GM23338 (cell line): ENCODE data around the gene EDN1. TPM values are rescaled to one million over a fixed set of nuclear protein-coding genes. Genes with fewer than 3 reads are reported as not detected.

Source experiments
- ATAC-seq: fragments of 200-7000 bp; cut with Tn5 transposase; 3 replicates; pipeline ENCODE4 v1.9.1; 2020
- DNase-seq: peaks from one replicate; pipeline ENCODE4 v3.0.0-alpha.2; 2015; ENCODE audit warnings: low spot score
- H2AFZ ChIP-seq: fragments of 200-600 bp; sonication (generic); 2 replicates; pipeline ENCODE4 v1.8.0; 2016; ENCODE audit warnings: antibody characterized with exemption, mild to moderate bottlenecking, moderate library complexity
- H3F3A ChIP-seq: fragments of 200-600 bp; sonication (generic); replicated peaks from 2 replicates; pipeline ENCODE4 v1.8.0; 2017; ENCODE audit warnings: antibody characterized with exemption, mixed run types, low read depth
- H3K27ac ChIP-seq: fragments of 200-600 bp; sonication (generic); 2 replicates; pipeline ENCODE4 v1.6.1; 2016; ENCODE audit warnings: low read depth
- H3K27me3 ChIP-seq: fragments of 200-600 bp; sonication (generic); 2 replicates; pipeline ENCODE4 v1.8.0; 2016; ENCODE audit warnings: mild to moderate bottlenecking, mixed run types, moderate library complexity; ENCODE audit not compliant: insufficient read depth
- H3K36me3 ChIP-seq: fragments of 200-600 bp; sonication (generic); 2 replicates; pipeline ENCODE4 v1.8.0; 2016; ENCODE audit warnings: mild to moderate bottlenecking; ENCODE audit not compliant: insufficient read depth
- H3K4me1 ChIP-seq: fragments of 200-600 bp; sonication (generic); 2 replicates; pipeline ENCODE4 v1.8.0; 2016; ENCODE audit warnings: mild to moderate bottlenecking, moderate library complexity; ENCODE audit not compliant: insufficient read depth
- H3K4me2 ChIP-seq: fragments of 200-600 bp; sonication (generic); 2 replicates; pipeline ENCODE4 v1.7.1; 2017; ENCODE audit warnings: mixed run types
- H3K4me3 ChIP-seq: fragments of 200-600 bp; sonication (generic); 2 replicates; pipeline ENCODE4 v1.6.1; 2016; ENCODE audit warnings: mixed run types
- H3K79me2 ChIP-seq: fragments of 200-600 bp; sonication (generic); replicated peaks from 2 replicates; pipeline ENCODE4 v1.8.0; 2017; ENCODE audit warnings: mild to moderate bottlenecking; ENCODE audit not compliant: insufficient read depth
- H3K9me2 ChIP-seq: fragments of 200-600 bp; sonication (generic); 2 replicates; pipeline ENCODE4 v1.8.0; 2017; ENCODE audit not compliant: insufficient read depth
- H4K20me1 ChIP-seq: fragments of 200-600 bp; sonication (generic); replicated peaks from 2 replicates; pipeline ENCODE4 v1.8.0; 2017; ENCODE audit warnings: mild to moderate bottlenecking; ENCODE audit not compliant: insufficient read depth
- H3K27ac Mint-ChIP-seq: 2 replicates; pipeline ENCODE4 v1.8.0; 2020; ENCODE audit warnings: inconsistent platforms, mild to moderate bottlenecking, moderate library complexity, mixed read lengths
- H3K27me3 Mint-ChIP-seq: 3 replicates; pipeline ENCODE4 v1.8.0; 2022; ENCODE audit warnings: low read depth, mild to moderate bottlenecking, moderate library complexity, mixed read lengths, inconsistent platforms; ENCODE audit not compliant: insufficient read depth, poor library complexity
- H3K36me3 Mint-ChIP-seq: 3 replicates; pipeline ENCODE4 v1.8.0; 2021; ENCODE audit warnings: low read depth, mild to moderate bottlenecking, inconsistent platforms, moderate library complexity, mixed read lengths
- H3K4me1 Mint-ChIP-seq: 3 replicates; pipeline ENCODE4 v1.8.0; 2020; ENCODE audit warnings: mild to moderate bottlenecking, inconsistent platforms, mixed read lengths
- H3K4me3 Mint-ChIP-seq: 3 replicates; pipeline ENCODE4 v1.8.0; 2021; ENCODE audit warnings: moderate library complexity, mild to moderate bottlenecking, inconsistent platforms, mixed read lengths
- H3K9me3 Mint-ChIP-seq: 3 replicates; pipeline ENCODE4 v1.8.0; 2020; ENCODE audit warnings: moderate library complexity, mild to moderate bottlenecking, inconsistent platforms, mixed read lengths
- CREB1 ChIP-seq: fragments of 250-450 bp; sonication (Bioruptor Pico); IDR thresholded peaks from 2 replicates; pipeline ENCODE4 v1.5.0; 2020; ENCODE audit warnings: low read depth, mild to moderate bottlenecking, moderate library complexity
- CTCF ChIP-seq, 2 experiments: fragments of 200-600 bp in 1 of 2; sonication (generic) in 1 of 2; conservative IDR thresholded peaks; 2 replicates each; pipeline versions ENCODE4 v1.5.1 to v1.6.1; 2016 to 2017; ENCODE audit warnings: antibody characterized with exemption in 2 of 2, low read depth in 2 of 2, mild to moderate bottlenecking in 2 of 2, moderate library complexity in 1 of 2
- ETS1 ChIP-seq: IDR thresholded peaks from 2 replicates; pipeline ENCODE4 v1.6.1; 2016; ENCODE audit warnings: antibody characterized with exemption
- EZH2 ChIP-seq: fragments of 200-600 bp; sonication (generic); IDR thresholded peaks from one replicate; pipeline ENCODE4 v1.8.0; 2017; ENCODE audit warnings: antibody characterized with exemption, mild to moderate bottlenecking, low read depth; ENCODE audit not compliant: unreplicated experiment
- EZH2phosphoT487 ChIP-seq: fragments of 200-600 bp; sonication (generic); IDR thresholded peaks from one replicate; pipeline ENCODE4 v1.8.1; 2018; ENCODE audit warnings: antibody characterized with exemption; ENCODE audit not compliant: unreplicated experiment
- NANOG ChIP-seq: IDR thresholded peaks from 2 replicates; pipeline ENCODE4 v1.6.1; 2016; ENCODE audit warnings: antibody characterized with exemption, borderline replicate concordance
- STAT1 ChIP-seq: IDR thresholded peaks from one replicate; pipeline ENCODE4 v1.6.1; 2016; ENCODE audit warnings: antibody characterized with exemption; ENCODE audit not compliant: unreplicated experiment
- ZNF114 ChIP-seq: fragments of 250-450 bp; sonication (Bioruptor Pico); IDR thresholded peaks from 2 replicates; pipeline ENCODE4 v1.5.0; 2020; ENCODE audit warnings: mild to moderate bottlenecking, moderate library complexity
- ZNF331 ChIP-seq: fragments of 250-450 bp; sonication (Bioruptor Pico); IDR thresholded peaks from 2 replicates; pipeline ENCODE4 v1.5.0; 2020; ENCODE audit warnings: low read depth, mild to moderate bottlenecking, moderate library complexity
- polyA plus RNA-seq: library from polyadenylated mRNA; unstranded; fragments of >200 nt; fragmentation: Nextera tagmentation; extraction: Ambion mirVana; gene quantifications from 2 replicates; pipeline ENCODE4 v1.2.1, GENCODE V29; 2016
- total RNA-seq: library from RNA; depleted of rRNA; stranded (reverse); fragments of >200 nt; shearing (Covaris generic); gene quantifications from 2 replicates; pipeline ENCODE4 v1.2.3, GENCODE V29; 2014
- TF ChIP-seq, protein P1 (sequence below): fragments of 250-450 bp; sonication (Bioruptor Pico); IDR thresholded peaks from 2 replicates; pipeline ENCODE4 v1.5.0; 2020; ENCODE audit warnings: mild to moderate bottlenecking, moderate library complexity

Gene EDN1
- total and polyA plus RNA-seq, 2 experiments from 2014 or later = 0.80 to 1.2 TPM

DNA sequence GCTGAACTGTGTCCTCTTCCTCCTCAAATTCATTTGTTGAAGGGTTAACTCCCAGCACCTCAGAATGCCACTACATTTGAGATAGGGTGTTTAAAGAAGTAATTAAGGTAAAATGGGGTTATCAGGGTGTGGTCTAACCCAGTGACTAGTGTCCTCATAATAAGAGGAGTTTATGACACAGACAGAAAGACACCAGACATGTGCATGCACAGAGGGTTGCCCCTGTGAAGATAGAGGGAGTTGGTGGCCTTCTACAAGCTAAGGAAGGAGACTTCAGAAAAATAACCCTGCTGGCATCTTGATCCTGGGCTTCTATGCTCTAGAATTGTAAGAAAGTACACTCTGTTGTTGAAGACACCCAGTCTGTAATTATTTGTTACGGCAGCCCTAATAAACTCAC lies 24.9 kb upstream of the EDN1 start:
- H3K27ac ChIP-seq = no peak overlapping the region

More for the DNA sequence above, 24.9 kb upstream of the EDN1 start:
- H3K4me3 Mint-ChIP-seq = no peak overlapping the region
- DNase-seq (no peak), ATAC-seq (no peak)
- no peaks in the 10 kb centered on the region for H3K36me3 Mint-ChIP-seq
- no peaks in the 10 kb centered on the region; the same call in 1 of the 2 replicates for H3K9me2 ChIP-seq
- no peaks in the 10 kb centered on the region for H3K27me3 Mint-ChIP-seq
- no peaks in the 10 kb centered on the region for H4K20me1 ChIP-seq
- H3K27me3 ChIP-seq = no peaks in the 10 kb centered on the region
- H2AFZ ChIP-seq = no peak overlapping the region
- H3K79me2 ChIP-seq = no peaks in the 10 kb centered on the region
- H3K27ac Mint-ChIP-seq = no peak overlapping the region
- H3K4me2 ChIP-seq = no peak overlapping the region
- no peak overlapping the region for H3K4me3 ChIP-seq
- H3K4me1 Mint-ChIP-seq = peaks cover 6% of the 10 kb centered on the region; the same call in 1 of the 3 replicates
- no peaks in the 10 kb centered on the region for H3K36me3 ChIP-seq
- TF ChIP-seq CTCF (conservative IDR thresholded peaks at IDR 0.05; ENCODE audit: low read depth in 2 of 2) (no peak), EZH2phosphoT487 (no peak), STAT1 (no peak), ETS1 (no peak), NANOG (no peak), ZNF331 (no peak), ZNF114 (CRISPR knock-in tag) (no peak), EZH2 (no peak), CREB1 (no peak)
- TF ChIP-seq, protein P1, sequence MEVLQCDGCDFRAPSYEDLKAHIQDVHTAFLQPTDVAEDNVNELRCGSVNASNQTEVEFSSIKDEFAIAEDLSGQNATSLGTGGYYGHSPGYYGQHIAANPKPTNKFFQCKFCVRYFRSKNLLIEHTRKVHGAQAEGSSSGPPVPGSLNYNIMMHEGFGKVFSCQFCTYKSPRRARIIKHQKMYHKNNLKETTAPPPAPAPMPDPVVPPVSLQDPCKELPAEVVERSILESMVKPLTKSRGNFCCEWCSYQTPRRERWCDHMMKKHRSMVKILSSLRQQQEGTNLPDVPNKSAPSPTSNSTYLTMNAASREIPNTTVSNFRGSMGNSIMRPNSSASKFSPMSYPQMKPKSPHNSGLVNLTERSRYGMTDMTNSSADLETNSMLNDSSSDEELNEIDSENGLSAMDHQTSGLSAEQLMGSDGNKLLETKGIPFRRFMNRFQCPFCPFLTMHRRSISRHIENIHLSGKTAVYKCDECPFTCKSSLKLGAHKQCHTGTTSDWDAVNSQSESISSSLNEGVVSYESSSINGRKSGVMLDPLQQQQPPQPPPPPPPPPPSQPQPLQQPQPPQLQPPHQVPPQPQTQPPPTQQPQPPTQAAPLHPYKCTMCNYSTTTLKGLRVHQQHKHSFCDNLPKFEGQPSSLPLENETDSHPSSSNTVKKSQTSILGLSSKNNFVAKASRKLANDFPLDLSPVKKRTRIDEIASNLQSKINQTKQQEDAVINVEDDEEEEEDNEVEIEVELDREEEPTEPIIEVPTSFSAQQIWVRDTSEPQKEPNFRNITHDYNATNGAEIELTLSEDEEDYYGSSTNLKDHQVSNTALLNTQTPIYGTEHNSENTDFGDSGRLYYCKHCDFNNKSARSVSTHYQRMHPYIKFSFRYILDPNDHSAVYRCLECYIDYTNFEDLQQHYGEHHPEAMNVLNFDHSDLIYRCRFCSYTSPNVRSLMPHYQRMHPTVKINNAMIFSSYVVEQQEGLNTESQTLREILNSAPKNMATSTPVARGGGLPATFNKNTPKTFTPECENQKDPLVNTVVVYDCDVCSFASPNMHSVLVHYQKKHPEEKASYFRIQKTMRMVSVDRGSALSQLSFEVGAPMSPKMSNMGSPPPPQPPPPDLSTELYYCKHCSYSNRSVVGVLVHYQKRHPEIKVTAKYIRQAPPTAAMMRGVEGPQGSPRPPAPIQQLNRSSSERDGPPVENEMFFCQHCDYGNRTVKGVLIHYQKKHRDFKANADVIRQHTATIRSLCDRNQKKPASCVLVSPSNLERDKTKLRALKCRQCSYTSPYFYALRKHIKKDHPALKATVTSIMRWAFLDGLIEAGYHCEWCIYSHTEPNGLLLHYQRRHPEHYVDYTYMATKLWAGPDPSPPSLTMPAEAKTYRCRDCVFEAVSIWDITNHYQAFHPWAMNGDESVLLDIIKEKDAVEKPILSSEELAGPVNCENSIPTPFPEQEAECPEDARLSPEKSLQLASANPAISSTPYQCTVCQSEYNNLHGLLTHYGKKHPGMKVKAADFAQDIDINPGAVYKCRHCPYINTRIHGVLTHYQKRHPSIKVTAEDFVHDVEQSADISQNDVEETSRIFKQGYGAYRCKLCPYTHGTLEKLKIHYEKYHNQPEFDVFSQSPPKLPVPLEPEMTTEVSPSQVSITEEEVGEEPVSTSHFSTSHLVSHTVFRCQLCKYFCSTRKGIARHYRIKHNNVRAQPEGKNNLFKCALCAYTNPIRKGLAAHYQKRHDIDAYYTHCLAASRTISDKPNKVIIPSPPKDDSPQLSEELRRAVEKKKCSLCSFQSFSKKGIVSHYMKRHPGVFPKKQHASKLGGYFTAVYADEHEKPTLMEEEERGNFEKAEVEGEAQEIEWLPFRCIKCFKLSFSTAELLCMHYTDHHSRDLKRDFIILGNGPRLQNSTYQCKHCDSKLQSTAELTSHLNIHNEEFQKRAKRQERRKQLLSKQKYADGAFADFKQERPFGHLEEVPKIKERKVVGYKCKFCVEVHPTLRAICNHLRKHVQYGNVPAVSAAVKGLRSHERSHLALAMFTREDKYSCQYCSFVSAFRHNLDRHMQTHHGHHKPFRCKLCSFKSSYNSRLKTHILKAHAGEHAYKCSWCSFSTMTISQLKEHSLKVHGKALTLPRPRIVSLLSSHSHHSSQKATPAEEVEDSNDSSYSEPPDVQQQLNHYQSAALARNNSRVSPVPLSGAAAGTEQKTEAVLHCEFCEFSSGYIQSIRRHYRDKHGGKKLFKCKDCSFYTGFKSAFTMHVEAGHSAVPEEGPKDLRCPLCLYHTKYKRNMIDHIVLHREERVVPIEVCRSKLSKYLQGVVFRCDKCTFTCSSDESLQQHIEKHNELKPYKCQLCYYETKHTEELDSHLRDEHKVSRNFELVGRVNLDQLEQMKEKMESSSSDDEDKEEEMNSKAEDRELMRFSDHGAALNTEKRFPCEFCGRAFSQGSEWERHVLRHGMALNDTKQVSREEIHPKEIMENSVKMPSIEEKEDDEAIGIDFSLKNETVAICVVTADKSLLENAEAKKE (CRISPR knock-in tag) = no peak
- no peaks in the 10 kb centered on the region for H3K4me1 ChIP-seq
- no peaks in the 10 kb centered on the region for H3F3A ChIP-seq
- H3K9me3 Mint-ChIP-seq = no peaks in the 10 kb centered on the region
